Stimulated activated effector memory CD8-positive, alpha-beta T cell treated with anti-CD3 and anti-CD28 coated beads, Interleukin-12 subunit alpha, Interleukin-12 subunit beta, amount 100 ng/mL, for 72 hours (primary cell): ENCODE data around the gene GPR22.

ENCODE experiments used
- ATAC-seq: fragments of 150-1000 bp; cut with Tn5 transposase; 2 replicates; pipeline ENCODE4 v1.10.0; 2021
- DNase-seq, 2 donors: peaks; one replicate each; pipeline ENCODE4 v3.0.0; 2021 to 2022; ENCODE audit warnings: low spot score in 2 of 2
- H3K27ac Mint-ChIP-seq: one replicate; pipeline ENCODE4 v1.8.0; 2022; ENCODE audit warnings: mild to moderate bottlenecking, mixed read lengths
- H3K36me3 Mint-ChIP-seq: one replicate; pipeline ENCODE4 v1.8.0; 2022; ENCODE audit warnings: mild to moderate bottlenecking, mixed read lengths
- H3K4me1 Mint-ChIP-seq: one replicate; pipeline ENCODE4 v1.8.0; 2022; ENCODE audit warnings: mixed read lengths
- H3K4me3 Mint-ChIP-seq: one replicate; pipeline ENCODE4 v1.8.0; 2022; ENCODE audit warnings: mild to moderate bottlenecking, mixed read lengths
- H3K9me3 Mint-ChIP-seq: one replicate; pipeline ENCODE4 v1.8.0; 2022; ENCODE audit warnings: mixed read lengths

Gene GPR22

DNA sequence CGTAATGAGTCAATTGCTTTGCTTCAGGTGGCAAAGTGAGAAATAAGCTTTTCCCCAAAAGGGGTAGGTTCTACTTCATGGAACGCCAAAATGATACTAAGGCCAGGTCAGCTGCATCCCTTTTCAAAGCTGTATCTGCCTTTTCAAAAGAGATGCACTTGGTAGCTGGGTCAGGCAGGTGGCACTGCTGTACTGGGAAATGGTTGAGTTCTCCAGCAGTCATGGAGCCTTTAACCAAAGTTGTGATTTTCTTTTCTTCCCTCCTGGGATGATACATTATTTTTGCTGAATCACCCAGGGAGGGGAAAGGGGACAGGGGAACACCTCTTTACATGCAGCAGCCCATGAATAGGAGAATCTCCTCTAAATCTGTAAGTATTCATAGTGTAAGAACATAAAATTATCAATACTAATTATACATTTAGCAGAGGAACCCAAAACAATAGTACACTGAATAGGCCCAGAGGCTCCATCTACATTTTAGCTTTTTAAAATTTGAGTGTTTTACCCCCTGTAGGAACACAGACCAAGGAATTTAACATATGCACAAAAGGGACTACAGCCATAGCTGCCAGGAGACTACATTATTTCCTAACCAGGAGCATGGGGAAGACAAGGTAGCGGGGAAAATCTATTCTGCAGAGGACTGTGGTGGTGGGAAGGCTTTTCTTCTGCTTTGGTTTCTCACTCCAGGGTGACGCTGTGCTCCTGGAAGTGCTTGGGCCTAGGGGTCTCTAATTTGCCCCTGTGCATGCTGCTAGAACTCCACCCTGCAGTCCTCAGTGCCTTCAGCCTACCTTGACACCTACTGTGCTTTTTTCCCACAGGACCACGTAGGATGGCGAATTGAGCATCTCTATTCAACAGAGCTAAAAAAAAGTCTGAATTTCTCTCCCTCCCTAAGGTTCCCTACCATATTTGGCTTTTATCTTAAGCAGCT is 6.4 kb upstream of the GPR22 start:
- Mint-ChIP-seq H3K4me3 (no peak overlapping the region), H3K9me3 (no peaks in the 10 kb centered on the region), H3K4me1 (no peaks in the 10 kb centered on the region), H3K36me3 (peaks cover 7% of the 10 kb centered on the region), H3K27ac (no peak overlapping the region)
- peak; percentile 80 for ATAC-seq
- DNase-seq = no peak

DNA sequence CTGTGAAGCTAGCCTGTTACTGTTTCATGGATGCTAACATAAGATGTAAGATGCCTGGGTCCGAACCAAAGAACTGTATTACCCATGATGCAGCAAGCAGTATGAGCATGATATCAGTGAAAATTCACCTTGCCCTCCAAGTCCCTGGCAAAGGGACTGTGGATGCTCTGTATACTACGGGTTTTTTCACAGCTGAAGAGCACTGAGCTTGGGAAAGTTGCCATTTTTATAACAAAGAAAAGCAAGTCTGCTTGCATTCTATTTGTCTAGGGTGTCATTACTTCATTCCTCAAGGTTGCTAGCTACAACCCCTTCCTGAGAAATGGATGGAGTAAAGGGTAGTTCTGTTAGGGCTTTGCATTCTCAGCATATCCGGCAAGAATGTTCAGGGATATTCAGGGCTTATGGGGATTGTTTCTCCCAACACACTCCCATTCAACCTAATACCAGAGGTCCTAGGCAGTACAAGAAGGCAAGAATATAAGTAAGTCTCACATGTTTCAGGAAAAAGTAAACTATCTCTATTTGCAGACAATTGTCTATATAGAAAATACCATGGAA is 5.1 kb upstream of the GPR22 start:
- Mint-ChIP-seq H3K4me3 (no peak overlapping the region), H3K27ac (no peak overlapping the region), H3K9me3 (no peaks in the 10 kb centered on the region), H3K36me3 (no peaks in the 10 kb centered on the region), H3K4me1 (no peaks in the 10 kb centered on the region)
- ATAC-seq (no peak), DNase-seq (no peak)

DNA sequence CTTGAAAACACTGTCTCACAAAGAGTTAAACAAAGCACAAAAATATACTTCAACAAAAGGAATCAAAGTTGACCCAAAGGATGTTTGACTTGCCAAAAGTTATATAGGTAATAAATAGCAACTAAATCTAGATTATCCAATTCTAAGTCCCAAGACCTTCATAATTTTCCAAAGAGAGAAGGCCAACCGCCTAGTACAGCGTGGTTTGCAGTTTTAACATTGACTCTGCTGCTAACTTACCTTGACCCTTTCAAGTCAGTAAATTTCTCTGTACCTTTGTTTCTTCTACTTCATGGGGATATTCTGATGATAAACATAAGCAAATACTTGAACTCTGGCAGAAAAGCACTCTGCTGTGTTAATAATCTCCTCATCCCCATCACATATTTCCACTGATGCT is 1.9 kb upstream of the GPR22 start:
- no peaks in the 10 kb centered on the region for H3K4me1 Mint-ChIP-seq
- DNase-seq = no peak
- no peaks in the 10 kb centered on the region for H3K9me3 Mint-ChIP-seq
- no peak for ATAC-seq
- no peak overlapping the region for H3K27ac Mint-ChIP-seq
- no peaks in the 10 kb centered on the region for H3K36me3 Mint-ChIP-seq
- H3K4me3 Mint-ChIP-seq = no peak overlapping the region

DNA sequence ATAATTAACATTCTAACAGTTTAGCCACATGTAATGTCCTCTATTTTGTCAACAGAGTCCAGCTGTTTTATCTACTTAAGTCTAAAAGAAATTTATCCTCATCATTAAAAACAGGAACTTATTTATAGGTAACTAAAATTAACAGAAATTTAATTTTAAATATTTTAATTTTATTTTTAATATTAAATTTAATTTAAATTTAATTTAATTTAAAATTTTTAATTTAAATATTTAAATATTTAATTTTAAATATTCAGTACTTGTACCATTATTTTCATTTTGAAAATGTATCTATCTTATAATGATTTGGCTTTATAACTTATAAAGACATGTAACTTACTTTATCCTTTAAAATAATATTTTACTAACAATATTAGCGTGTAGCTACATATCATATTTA is 1.0 kb upstream of the GPR22 start:
- Mint-ChIP-seq H3K9me3 (no peaks in the 10 kb centered on the region), H3K27ac (no peak overlapping the region), H3K4me1 (no peaks in the 10 kb centered on the region), H3K4me3 (no peak overlapping the region), H3K36me3 (no peaks in the 10 kb centered on the region)
- DNase-seq (no peak), ATAC-seq (no peak)

DNA sequence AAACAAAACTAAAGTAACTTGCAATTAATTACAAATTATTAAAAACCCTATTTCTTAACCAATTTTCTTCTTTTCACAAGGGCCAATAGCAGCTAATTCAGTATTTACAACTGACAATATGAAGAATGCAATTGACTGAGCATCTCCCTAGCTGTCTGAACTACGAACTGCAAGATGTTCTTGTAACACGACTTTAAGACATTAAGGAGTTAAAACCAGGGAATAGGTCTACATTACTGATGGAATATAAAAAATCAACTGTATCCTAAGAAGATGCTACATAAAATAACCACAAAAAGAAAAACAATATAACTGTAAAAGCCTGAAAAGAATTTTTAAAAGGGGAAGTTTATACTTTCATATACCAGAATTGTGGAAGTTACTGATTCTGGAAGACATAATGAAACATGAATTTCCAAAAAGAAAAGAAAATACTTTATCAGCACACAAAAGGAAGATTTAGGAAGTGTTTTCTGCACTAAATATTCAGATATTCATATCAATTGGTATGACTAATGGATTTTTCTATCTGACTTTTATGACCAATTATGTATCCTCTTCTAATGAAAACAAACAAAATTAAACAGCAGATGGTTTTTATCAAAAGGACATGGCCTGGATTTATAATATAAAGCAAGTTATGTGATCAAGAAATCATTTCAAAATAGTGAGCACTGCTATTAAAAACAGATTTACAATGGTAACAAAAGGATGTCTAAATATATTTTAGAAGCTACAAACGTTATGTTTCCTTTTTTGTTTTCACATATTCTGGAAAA is 1.6 kb downstream of the GPR22 start:
- DNase-seq = no peak
- H3K36me3 Mint-ChIP-seq = no peaks in the 10 kb centered on the region
- H3K27ac Mint-ChIP-seq = no peak overlapping the region
- no peak for ATAC-seq
- no peak overlapping the region for H3K4me3 Mint-ChIP-seq
- H3K9me3 Mint-ChIP-seq = no peaks in the 10 kb centered on the region
- no peaks in the 10 kb centered on the region for H3K4me1 Mint-ChIP-seq

DNA sequence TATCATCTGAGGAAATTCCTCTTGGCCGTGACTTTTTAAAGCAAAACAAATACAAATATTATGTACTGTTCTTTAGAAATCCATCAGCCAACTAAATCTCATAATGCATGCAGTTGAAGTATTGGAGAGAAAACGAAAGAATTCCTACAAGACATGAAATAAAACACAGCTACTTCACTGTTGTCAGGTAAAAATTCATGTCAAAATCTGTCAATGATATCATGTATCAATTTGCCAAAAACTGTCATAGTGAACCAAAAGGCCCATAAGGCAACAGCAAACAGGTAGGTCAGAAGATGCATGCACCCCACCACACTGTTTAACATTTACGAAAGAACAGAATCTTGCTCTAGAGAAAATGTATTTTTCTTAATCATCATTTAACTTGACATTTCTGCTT is 2.3 kb downstream of the GPR22 start:
- Mint-ChIP-seq H3K4me1 (no peaks in the 10 kb centered on the region), H3K27ac (no peak overlapping the region), H3K4me3 (no peak overlapping the region), H3K9me3 (no peaks in the 10 kb centered on the region), H3K36me3 (no peaks in the 10 kb centered on the region)
- ATAC-seq (no peak), DNase-seq (no peak)

DNA sequence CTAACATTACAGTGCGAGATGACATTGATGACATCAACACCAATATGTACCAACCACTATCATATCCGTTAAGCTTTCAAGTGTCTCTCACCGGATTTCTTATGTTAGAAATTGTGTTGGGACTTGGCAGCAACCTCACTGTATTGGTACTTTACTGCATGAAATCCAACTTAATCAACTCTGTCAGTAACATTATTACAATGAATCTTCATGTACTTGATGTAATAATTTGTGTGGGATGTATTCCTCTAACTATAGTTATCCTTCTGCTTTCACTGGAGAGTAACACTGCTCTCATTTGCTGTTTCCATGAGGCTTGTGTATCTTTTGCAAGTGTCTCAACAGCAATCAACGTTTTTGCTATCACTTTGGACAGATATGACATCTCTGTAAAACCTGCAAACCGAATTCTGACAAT is 4.3 kb downstream of the GPR22 start:
- Mint-ChIP-seq H3K36me3 (no peaks in the 10 kb centered on the region), H3K9me3 (no peaks in the 10 kb centered on the region), H3K4me1 (peaks cover 1% of the 10 kb centered on the region), H3K4me3 (no peak overlapping the region), H3K27ac (no peak overlapping the region)
- DNase-seq (no peak), ATAC-seq (no peak)

DNA sequence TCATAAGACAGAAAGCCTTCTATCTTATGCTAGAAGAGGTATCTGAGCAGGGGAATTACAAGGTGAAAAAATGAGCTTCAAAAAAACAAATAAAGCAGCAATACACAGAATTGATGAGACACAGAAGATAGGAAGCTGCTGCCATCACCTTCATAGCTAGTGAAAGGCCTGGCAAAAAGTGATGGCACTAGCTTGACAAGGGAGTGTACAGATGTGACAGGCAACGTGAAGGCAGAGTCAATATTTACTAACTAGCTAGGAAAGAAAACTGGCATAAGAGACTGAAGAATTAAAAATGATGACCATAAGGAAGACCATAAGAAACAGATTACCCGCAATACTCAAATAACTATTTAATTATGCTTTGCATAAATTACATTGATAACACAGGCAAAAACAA is 9.4 kb downstream of the GPR22 start:
- Mint-ChIP-seq H3K27ac (no peak overlapping the region), H3K36me3 (no peaks in the 10 kb centered on the region), H3K9me3 (no peaks in the 10 kb centered on the region), H3K4me3 (no peak overlapping the region), H3K4me1 (peaks cover 5% of the 10 kb centered on the region)
- DNase-seq (no peak), ATAC-seq (no peak)

DNA sequence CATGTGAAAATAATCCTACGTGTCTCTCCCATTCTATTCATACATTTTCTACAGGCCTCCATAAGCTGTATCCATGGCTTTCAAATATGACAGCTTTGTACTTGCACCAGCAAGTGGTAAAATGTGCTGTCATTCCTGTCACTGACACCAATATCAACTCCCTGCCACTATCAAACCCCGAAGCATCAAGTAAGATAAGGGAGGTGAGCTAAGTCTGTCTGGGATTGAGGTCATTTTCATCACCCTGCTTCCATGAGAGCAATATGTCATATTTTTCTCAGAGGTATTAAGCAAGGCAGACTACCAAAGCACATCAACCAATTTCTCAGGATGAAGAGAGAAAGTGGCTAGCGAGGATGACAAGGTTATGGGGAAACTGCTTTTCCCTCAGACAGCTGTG is 11.1 kb downstream of the GPR22 start:
- Mint-ChIP-seq H3K9me3 (no peaks in the 10 kb centered on the region), H3K36me3 (no peaks in the 10 kb centered on the region), H3K4me3 (no peak overlapping the region), H3K27ac (no peak overlapping the region), H3K4me1 (peaks cover 10% of the 10 kb centered on the region)
- DNase-seq (no peak), ATAC-seq (no peak)

DNA sequence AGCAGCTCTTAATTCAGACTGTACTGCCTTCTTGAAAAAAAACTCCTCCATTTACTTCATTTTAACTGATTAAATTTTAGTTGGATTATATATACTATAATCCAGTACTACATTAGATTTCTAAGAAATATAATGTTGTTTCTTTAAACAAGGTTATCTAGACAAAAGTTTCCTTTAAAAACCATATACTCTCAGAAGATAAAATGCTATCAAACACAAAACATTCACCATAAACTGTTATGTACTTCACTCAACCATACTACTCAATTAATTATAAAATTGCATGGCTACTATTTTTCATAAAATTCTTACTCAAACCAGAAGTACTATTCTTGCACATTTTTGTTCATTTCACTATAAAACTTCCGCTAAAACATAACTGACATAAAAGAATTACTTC is 12.7 kb downstream of the GPR22 start:
- Mint-ChIP-seq H3K4me1 (peaks cover 19% of the 10 kb centered on the region), H3K27ac (no peak overlapping the region), H3K9me3 (no peaks in the 10 kb centered on the region), H3K4me3 (no peak overlapping the region), H3K36me3 (no peaks in the 10 kb centered on the region)
- DNase-seq = no peak
- no peak for ATAC-seq

DNA sequence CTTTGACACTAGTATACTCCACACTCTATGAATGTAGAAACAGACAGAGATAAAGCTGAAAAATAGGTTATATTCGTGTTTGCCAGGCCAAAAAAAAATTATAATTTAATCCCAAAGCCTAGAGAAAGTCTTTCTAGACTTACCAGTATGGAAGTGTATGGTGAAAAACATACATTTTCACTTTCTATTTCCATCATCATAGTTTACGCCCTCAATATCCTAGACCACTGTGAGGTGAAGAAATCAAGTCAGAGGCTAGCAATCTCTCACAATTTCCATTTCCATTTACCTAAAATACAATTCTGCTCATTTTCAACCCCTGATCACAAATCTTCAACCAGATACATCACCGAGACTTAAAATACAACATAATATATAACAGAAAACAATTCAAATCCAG is 16.2 kb downstream of the GPR22 start:
- Mint-ChIP-seq H3K9me3 (no peaks in the 10 kb centered on the region), H3K4me3 (no peak overlapping the region), H3K36me3 (no peaks in the 10 kb centered on the region), H3K4me1 (peaks cover 19% of the 10 kb centered on the region), H3K27ac (no peak overlapping the region)
- DNase-seq (no peak), ATAC-seq (peak; percentile 64)

DNA sequence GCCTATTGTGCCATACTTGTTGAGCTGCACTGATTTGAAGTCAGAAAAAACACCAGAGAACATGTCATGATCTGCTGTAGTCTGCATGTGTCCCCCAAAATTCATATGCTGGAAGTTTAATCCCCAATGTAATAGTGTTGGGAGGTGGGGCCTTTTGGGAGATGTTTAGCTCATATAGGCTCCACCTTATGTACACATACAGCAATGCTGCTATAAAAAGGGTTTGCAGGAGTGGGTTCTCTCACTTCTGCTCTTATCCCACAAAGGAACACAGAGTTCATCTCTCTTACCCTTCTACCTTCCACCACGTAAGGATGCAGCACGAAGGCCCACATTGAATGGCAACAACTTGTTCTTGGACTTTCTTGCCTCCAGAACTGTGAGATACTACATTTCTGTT is 23.0 kb downstream of the GPR22 start:
- DNase-seq (no peak), ATAC-seq (no peak)
- no peaks in the 10 kb centered on the region for H3K36me3 Mint-ChIP-seq
- no peaks in the 10 kb centered on the region for H3K9me3 Mint-ChIP-seq
- H3K4me1 Mint-ChIP-seq = peaks cover 34% of the 10 kb centered on the region
- no peak overlapping the region for H3K4me3 Mint-ChIP-seq
- H3K27ac Mint-ChIP-seq = no peak overlapping the region

DNA sequence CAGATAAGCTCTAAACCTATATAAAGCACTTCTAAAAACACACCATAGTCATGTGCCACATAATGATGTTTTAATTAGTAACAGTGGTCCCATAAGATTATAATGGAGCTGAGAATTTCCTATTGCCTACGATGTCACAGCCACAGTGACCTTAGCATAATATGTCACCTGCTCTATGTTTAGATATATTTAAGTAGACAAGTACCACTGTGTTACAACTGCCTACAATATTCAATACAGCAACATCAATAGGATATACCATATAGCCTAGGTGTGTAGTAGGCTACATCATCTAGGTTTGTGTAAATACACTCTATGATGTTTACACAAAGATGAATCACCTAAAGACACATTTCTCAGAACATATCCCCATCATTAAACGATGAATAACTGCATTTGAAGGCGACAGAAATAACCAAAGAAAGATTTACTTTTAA is 24.5 kb downstream of the GPR22 start:
- H3K4me3 Mint-ChIP-seq = no peak overlapping the region
- ATAC-seq = no peak
- peaks cover 35% of the 10 kb centered on the region for H3K4me1 Mint-ChIP-seq
- H3K9me3 Mint-ChIP-seq = no peaks in the 10 kb centered on the region
- no peak overlapping the region for H3K27ac Mint-ChIP-seq
- no peaks in the 10 kb centered on the region for H3K36me3 Mint-ChIP-seq
- DNase-seq = no peak

DNA sequence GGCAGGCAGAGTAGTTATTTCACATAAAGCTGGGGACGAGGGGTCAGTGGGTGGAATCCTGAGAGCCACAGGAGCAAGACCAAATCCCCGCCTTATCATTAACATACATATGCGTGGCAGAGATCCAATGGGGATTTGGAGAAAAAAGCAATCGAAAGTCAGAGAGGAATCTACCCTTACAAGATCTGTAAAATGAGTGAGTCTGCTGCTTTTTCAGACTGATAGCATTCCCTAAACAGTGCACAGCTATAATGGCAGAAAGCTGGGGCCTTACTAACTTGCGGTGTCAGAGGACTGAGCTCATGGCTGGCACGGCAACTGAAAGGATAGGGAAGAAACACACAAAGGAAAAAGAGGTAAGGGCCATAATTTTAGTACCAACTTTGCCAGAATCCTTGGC is 25.0 kb downstream of the GPR22 start:
- Mint-ChIP-seq H3K36me3 (no peaks in the 10 kb centered on the region), H3K27ac (no peak overlapping the region), H3K4me1 (peaks cover 35% of the 10 kb centered on the region), H3K4me3 (no peak overlapping the region), H3K9me3 (no peaks in the 10 kb centered on the region)
- ATAC-seq (no peak), DNase-seq (no peak)

DNA sequence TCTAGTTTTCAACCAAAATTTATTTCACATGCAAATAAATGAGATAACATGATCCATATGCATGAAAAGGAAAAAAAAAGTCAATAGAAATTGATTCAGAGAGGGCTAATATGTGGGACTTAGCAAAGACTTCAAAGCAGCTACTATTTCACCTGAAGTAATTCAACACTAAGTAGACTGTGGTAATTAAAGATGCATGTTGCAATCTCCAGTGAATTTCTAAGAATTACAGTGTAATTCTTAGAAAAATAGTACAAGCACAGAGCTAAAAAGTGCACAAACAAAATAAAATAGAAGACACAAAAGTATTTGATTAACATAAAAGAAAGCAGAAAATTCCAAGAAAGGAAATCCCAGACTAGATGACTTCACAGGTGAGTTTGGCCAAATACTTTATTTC is 25.7 kb downstream of the GPR22 start:
- H3K27ac Mint-ChIP-seq = no peak overlapping the region
- H3K9me3 Mint-ChIP-seq = no peaks in the 10 kb centered on the region
- DNase-seq (no peak), ATAC-seq (no peak)
- H3K4me1 Mint-ChIP-seq = peaks cover 35% of the 10 kb centered on the region
- no peaks in the 10 kb centered on the region for H3K36me3 Mint-ChIP-seq
- H3K4me3 Mint-ChIP-seq = no peak overlapping the region

DNA sequence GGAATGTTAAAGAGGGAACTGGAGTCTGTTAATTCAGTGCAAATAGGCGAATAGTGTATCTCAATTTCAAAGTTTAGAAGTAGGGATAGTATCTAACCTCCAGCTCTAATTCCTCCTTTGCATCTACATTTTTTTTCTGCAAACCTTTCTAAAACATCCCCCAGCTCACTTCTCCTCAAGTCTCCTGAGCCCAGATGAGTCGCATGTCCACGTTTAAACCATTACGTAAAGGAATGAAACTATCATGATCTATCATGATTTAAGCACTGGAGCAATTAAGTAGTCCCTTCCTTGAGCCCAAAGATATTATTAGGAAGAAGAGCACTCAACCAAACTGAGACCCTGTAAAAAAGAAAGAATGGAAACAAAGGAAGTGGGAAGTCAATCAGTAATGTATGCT is 29.9 kb downstream of the GPR22 start:
- DNase-seq (no peak), ATAC-seq (no peak)
- no peaks in the 10 kb centered on the region for H3K9me3 Mint-ChIP-seq
- H3K36me3 Mint-ChIP-seq = no peaks in the 10 kb centered on the region
- H3K4me1 Mint-ChIP-seq = peaks cover 25% of the 10 kb centered on the region
- no peak overlapping the region for H3K4me3 Mint-ChIP-seq
- H3K27ac Mint-ChIP-seq = no peak overlapping the region
